ACC112 (cell line): ENCODE data around the gene TTLL6.
"Not testable (repeated sequence)": the region's sequence is repeated elsewhere in the genome, so short reads cannot be mapped to it uniquely, and the experiment has no call there.

Experiments used
- H2AFZ ChIP-seq: fragments of 200-600 bp; sonication (generic); one replicate; pipeline ENCODE4 v1.6.0; 2017; ENCODE audit warnings: antibody characterized with exemption, low read length; ENCODE audit not compliant: unreplicated experiment
- H3K27ac ChIP-seq: fragments of 200-600 bp; sonication (generic); 2 replicates; pipeline ENCODE4 v1.5.1; 2014; ENCODE audit warnings: low read depth, mild to moderate bottlenecking, antibody characterized with exemption, low read length, moderate library complexity
- H3K27me3 ChIP-seq: fragments of 200-600 bp; sonication (generic); 2 replicates; pipeline ENCODE4 v1.6.1; 2014; ENCODE audit warnings: mild to moderate bottlenecking, antibody characterized with exemption, low read length, moderate library complexity, mixed read lengths; ENCODE audit not compliant: insufficient read depth
- H3K36me3 ChIP-seq: fragments of 200-600 bp; sonication (generic); 2 replicates; pipeline ENCODE4 v1.6.1; 2016; ENCODE audit warnings: mild to moderate bottlenecking, antibody characterized with exemption, low read length, moderate library complexity, mixed read lengths; ENCODE audit not compliant: insufficient read depth
- H3K4me1 ChIP-seq: fragments of 200-600 bp; sonication (generic); one replicate; pipeline ENCODE4 v1.6.1; 2016; ENCODE audit warnings: low read length, mixed read lengths; ENCODE audit not compliant: insufficient read depth, unreplicated experiment, control insufficient read depth
- H3K4me3 ChIP-seq: fragments of 200-600 bp; sonication (generic); 2 replicates; pipeline ENCODE4 v1.5.1; 2014; ENCODE audit warnings: mild to moderate bottlenecking, low read depth, low read length
- H3K79me2 ChIP-seq: fragments of 200-600 bp; sonication (generic); one replicate; pipeline ENCODE4 v1.6.0; 2016; ENCODE audit warnings: low read length; ENCODE audit not compliant: control insufficient read depth, unreplicated experiment, insufficient read depth

The TTLL6 gene

DNA sequence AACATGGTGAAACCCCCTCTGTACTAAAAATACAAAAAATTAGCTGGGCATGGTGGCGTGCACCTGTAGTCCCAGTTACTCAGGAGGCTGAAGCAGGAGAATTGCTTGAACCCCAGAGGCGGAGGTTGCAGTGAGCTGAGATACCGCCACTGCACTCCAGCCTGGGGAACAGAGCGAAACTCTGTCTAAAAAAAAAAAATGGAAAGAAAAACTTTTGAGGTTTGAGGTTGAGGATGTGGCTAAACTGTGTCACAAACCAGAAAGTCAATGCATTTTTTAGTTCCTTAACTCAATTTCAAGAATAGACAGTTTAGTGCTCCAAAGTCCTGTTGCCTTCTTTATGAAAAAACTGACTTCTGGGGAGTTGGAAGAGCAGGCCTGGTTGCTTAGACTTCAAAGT is 20.4 kb upstream of the TTLL6 start:
- H2AFZ ChIP-seq, H3K27me3 ChIP-seq, H3K4me3 ChIP-seq, H3K36me3 ChIP-seq, H3K27ac ChIP-seq: not testable (repeated sequence)
- Histone ChIP-seq H3K4me1 (peaks cover 28% of the 10 kb centered on the region), H3K79me2 (peaks cover 61% of the 10 kb centered on the region)

DNA sequence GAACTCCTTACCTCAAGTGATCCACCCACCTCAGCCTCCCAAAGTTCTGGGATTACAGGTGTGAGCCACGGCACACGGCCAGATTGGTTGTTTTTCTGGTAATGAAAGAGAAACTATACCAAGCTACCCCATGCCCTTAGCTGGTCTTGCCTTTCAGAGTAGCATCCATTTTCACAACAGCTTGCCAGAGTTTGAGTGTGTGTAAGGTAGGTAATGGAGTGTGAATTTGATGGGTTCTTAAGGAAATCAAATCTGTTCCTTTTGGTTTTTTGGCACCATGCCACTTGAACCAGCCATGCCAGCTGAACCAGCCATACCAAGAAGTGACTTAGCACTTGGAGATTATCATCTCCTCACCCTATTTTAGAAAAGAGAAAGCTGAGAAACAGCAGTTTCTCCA is 18.9 kb upstream of the TTLL6 start:
- no peak overlapping the region for H3K27ac ChIP-seq
- no peak overlapping the region for H2AFZ ChIP-seq
- no peak overlapping the region for H3K4me3 ChIP-seq
- peaks cover 66% of the 10 kb centered on the region for H3K79me2 ChIP-seq
- no peaks in the 10 kb centered on the region for H3K36me3 ChIP-seq
- peaks cover 25% of the 10 kb centered on the region for H3K4me1 ChIP-seq
- no peaks in the 10 kb centered on the region for H3K27me3 ChIP-seq

DNA sequence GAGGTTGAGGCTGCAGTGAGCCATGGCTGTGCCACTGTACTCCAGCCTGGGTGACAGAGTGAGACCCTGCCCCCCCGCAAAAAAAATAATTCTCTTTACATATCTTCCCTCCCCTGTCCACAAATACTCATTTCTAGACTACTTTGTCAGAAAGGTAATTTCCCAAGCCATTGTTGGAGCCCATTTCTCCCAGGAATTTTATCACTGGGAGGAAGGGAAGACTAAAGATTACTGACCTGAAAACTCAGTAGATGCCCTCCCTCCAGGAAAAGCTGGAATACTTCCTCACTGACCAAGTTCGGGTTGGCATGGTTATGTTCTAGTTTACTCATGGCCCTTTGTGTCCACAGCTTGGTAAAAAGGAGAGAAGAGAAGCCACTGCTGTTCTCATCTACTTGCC is 17.9 kb upstream of the TTLL6 start:
- Histone ChIP-seq H3K4me3 (no peak overlapping the region), H3K27ac (no peak overlapping the region), H2AFZ (no peak overlapping the region), H3K79me2 (peaks cover 66% of the 10 kb centered on the region), H3K36me3 (no peaks in the 10 kb centered on the region), H3K27me3 (no peaks in the 10 kb centered on the region), H3K4me1 (peaks cover 15% of the 10 kb centered on the region)

DNA sequence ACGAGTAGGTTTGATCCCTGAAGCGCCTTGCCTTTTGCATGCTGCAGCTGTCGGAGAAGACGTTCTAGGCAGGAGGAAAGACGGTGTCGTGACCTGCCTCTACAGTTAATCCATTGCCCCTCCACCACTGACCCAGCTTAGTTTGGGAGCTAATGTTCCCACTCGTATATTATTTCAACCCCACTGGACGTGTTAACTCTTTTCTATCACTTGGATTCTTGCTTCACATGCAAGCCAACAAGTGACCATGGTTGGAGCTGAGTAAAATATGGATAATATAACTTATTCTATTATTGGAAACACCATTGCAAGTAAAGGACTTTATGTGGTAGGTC is 14.5 kb upstream of the TTLL6 start:
- H3K27me3 ChIP-seq, result no peaks in the 10 kb centered on the region
- no peaks in the 10 kb centered on the region for H3K36me3 ChIP-seq
- peak overlapping the region; percentile 62 for H2AFZ ChIP-seq
- peaks cover 47% of the 10 kb centered on the region for H3K79me2 ChIP-seq
- peaks cover 12% of the 10 kb centered on the region for H3K4me1 ChIP-seq
- H3K4me3 ChIP-seq, result peak overlapping the region; percentile 76
- H3K27ac ChIP-seq, result peak overlapping the region; percentile 53

DNA sequence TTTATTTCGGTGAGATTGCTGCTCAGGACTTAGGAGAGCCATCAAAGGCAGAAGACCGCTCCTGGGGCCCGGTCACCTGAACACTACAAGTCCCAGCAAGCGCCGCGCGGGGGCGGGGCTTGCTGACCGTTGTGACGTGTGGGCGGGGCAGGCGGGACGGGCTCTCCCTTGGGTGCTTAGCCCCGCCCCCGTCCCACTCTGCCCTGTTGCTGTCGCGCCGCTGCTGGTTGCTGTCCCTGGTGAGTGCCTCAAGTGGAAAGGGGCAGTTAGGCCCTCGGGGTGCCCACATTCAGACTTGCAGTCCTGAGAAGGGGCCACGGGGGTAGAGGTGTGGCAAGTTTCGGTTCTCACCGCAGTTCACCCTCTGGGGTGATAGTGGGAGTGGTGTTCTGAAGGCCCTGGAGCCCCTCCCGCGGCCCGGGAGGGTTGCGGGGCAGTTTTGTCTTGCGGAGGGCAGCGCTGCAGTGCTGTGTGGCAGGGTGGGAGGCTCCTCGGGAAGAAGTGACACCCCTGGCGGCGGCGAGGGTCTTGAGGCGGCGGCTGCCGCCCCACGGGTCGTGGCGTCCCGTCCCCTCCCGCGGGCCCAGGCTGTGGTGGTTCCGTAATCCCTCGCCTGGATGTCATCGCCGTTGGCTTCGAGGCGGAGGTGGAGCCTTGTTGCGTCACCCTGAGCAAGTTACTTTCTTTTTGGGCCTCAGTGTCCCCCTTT is 14.0 kb upstream of the TTLL6 start, which contains the start of gene CALCOCO2:
Gene CALCOCO2, plus strand, starts transcription at position 196 of the 709 bp plus-strand sequence. CDS start 10,673 bp downstream, outside the sequence.
- Histone ChIP-seq H3K27me3 (no peaks in the 10 kb centered on the region), H3K27ac (peak within 1 kb of the TSS; percentile 53), H3K79me2 (peaks cover 42% of the 10 kb centered on the region), H3K4me1 (peaks cover 12% of the 10 kb centered on the region), H3K4me3 (peak within 1 kb of the TSS; percentile 76), H3K36me3 (no peaks in the 10 kb centered on the region), H2AFZ (peak within 1 kb of the TSS; percentile 62)

DNA sequence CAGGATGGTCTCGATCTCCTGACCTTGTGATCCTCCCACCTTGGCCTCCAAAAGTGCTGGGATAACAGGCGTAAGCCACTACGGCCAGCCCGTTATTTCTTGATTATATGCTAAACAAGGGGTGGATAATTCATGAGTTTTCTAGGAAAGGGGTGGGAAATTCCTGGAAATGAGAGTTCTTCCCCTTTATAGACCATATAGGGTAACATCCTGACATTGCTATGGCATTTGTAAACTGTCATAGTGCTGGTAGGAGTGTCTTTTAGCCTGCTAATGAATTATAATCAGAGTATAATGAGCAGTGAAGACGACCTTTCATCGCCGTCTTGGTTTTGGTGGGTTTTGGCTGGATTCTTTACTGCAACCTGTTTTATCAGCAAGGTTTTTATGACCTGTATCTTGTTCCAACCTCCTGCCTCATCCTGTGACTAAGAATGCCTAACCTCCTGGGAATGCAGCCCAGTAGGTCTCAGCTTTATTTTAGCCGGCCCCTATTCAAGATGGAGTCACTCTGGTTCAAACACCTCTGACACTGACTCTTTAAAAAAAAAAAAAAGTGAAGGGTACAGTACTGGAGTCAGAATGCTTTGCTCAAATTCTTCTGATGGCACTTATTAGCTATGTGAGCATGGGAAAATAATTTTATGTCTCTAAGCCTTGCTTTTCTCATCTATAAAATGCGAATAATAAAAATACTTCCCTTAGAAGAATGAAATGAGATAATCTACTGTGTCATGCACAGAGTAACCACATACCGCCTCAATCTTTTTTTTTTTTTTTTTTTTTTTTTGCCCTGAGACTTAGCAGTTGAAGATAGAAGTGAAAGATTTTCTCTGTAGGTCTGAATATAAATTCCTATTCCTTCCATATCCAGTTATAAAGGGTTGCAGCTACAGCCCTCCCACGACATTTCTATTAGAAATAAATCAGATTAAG is 8.7 kb upstream of the TTLL6 start:
- no peaks in the 10 kb centered on the region for H3K4me1 ChIP-seq
- no peaks in the 10 kb centered on the region for H3K79me2 ChIP-seq
- H3K4me3 ChIP-seq, result no peak overlapping the region
- no peak overlapping the region for H3K27ac ChIP-seq
- no peaks in the 10 kb centered on the region for H3K27me3 ChIP-seq
- H2AFZ ChIP-seq, result no peak overlapping the region
- H3K36me3 ChIP-seq, result no peaks in the 10 kb centered on the region

DNA sequence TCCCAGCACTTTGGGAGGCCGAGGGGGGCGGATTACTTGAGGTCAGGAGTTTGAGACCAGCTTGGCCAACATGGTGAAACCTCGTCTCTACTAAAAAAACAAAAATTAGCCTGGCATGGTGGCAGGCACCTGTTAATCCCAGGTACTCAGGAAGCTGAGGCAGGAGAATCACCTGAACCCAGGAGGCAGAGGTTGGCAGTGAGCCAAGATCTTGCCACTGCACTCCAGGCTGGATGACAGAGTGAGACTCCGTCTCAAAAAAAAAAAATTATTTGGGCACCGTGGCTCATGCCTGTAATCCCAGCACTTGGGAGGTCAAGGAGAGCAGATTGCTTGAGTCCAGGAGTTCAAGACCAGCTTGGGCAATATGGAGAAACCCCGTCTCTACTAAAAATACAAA is 3.9 kb upstream of the TTLL6 start:
- not testable (repeated sequence) for H3K4me3 ChIP-seq, H3K4me1 ChIP-seq, H3K27ac ChIP-seq, H3K79me2 ChIP-seq, H3K36me3 ChIP-seq, H2AFZ ChIP-seq
- peaks cover 16% of the 10 kb centered on the region for H3K27me3 ChIP-seq

DNA sequence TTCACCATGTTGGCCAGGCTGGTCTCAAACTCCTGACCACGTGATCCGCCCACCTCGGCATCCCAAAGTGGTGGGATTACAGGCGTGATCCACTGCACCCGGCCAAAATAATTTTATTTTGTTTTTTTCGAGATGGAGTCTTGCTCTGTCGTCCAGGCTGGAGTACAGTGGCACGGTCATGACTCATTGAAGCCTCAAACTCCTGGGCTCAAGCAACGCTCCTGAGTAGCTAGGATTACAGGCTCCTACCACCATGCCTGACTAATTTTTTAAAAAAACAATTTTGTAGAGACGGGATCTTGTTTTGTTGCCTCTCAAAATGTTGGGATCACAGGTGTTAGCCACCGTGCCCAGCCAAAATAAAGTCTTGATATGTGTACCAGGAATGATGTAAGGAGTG is 2.4 kb upstream of the TTLL6 start:
- H3K27ac ChIP-seq, result no peak overlapping the region
- no peaks in the 10 kb centered on the region for H3K36me3 ChIP-seq

DNA sequence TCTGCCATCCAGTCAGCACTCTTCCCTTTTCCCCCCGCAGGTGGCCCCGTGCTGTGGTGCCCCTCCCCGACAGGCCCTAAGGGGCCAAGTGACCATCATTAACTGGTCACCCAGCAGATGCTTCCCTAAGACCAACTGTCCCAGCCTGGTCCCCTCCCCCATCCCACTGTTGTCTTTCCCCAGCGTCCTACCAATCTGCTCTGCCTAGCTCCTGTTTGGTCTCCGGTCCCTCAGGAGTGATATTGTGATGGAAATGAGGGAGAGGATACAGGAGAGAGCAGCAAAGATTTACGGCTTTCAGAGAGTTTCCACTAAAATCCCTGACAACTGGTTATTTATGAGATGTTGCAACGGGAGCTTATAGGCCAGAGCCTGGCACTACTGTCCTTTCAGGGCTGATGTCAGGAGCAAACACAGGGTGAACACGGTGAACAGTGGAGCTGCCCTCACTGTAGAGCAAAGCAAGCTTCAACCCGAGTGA is 1.4 kb upstream of the TTLL6 start:
- H3K79me2 ChIP-seq, result no peaks in the 10 kb centered on the region
- H3K4me3 ChIP-seq, result no peak overlapping the region
- no peaks in the 10 kb centered on the region for H3K4me1 ChIP-seq
- peaks cover 16% of the 10 kb centered on the region for H3K27me3 ChIP-seq
- H3K27ac ChIP-seq, result no peak overlapping the region
- H2AFZ ChIP-seq, result no peak overlapping the region
- H3K36me3 ChIP-seq, result no peaks in the 10 kb centered on the region

More for the DNA sequence above, 2.4 kb upstream of the TTLL6 start:
- Histone ChIP-seq H3K79me2 (no peaks in the 10 kb centered on the region), H2AFZ (no peak overlapping the region), H3K4me1 (no peaks in the 10 kb centered on the region), H3K4me3 (no peak overlapping the region), H3K27me3 (peaks cover 16% of the 10 kb centered on the region)

DNA sequence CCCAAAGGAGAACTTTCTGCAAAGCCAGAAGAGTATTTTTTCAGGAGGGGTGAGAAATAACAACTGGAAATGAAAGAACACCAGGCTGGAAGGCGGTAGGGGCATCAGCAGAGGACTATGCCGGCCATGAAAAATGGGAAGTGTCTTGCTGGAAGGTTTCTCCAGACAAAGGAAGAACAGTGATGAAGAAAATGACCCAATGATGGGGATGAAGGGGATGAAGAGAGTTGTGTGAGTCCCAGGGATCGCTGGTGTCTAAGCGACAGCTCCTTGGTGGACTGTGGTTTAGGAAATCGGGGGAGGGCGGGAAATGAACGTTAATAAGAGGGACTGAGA is 623 bp downstream of the TTLL6 start:
- Histone ChIP-seq H3K36me3 (no peaks in the 10 kb centered on the region), H3K4me3 (peak overlapping the region; percentile 73), H3K27ac (no peak overlapping the region), H3K27me3 (peaks cover 21% of the 10 kb centered on the region), H3K4me1 (no peaks in the 10 kb centered on the region), H3K79me2 (no peaks in the 10 kb centered on the region), H2AFZ (peak overlapping the region; percentile 75)

DNA sequence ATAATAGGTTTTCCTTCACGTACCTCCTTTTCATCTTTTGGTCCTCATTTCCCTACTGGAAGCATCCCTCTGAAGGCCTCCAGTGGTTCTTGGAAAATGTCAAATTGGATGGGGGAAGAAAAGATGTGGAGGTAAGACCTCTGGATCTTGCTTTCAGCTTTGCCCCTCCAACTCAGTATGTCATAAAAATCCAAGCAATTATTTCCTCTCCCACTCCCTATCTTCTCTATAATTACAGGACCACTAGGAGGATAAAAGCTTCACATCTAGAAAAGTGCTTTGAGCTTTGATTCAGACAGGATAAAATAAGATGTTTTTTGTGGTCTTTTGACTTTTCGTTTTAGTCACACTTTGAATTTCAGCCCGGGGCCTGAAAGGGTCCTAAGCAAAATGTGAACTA is 1.7 kb downstream of the TTLL6 start:
- Histone ChIP-seq H3K4me3 (no peak overlapping the region), H3K4me1 (no peaks in the 10 kb centered on the region), H3K27ac (no peak overlapping the region), H3K36me3 (no peaks in the 10 kb centered on the region), H2AFZ (no peak overlapping the region), H3K79me2 (no peaks in the 10 kb centered on the region), H3K27me3 (peaks cover 21% of the 10 kb centered on the region)
